Trophoblast cell (in vitro differentiated cells and primary cell): ENCODE data around the gene DPEP2NB. TPM values are rescaled to one million over a fixed set of nuclear protein-coding genes. Genes with fewer than 3 reads are reported as not detected.

Experiments
- DNase-seq, 2 donors: peaks; one replicate each; pipeline ENCODE4 v3.0.0-alpha.2; 2016
- H2AFZ ChIP-seq: 2 replicates; pipeline ENCODE4 v1.6.1; 2013; ENCODE audit warnings: low read length, moderate library complexity, mild to moderate bottlenecking; ENCODE audit not compliant: insufficient read depth, poor library complexity
- H2AK5ac ChIP-seq: 2 replicates; pipeline ENCODE4 v1.6.1; 2013; ENCODE audit warnings: mild to moderate bottlenecking, low read length
- H2BK120ac ChIP-seq: 2 replicates; pipeline ENCODE4 v1.6.1; 2013; ENCODE audit warnings: low read length, mild to moderate bottlenecking, moderate library complexity; ENCODE audit not compliant: insufficient read depth, poor library complexity
- H2BK12ac ChIP-seq: 2 replicates; pipeline ENCODE4 v1.6.1; 2013; ENCODE audit warnings: mild to moderate bottlenecking, low read length, moderate library complexity
- H2BK5ac ChIP-seq: 2 replicates; pipeline ENCODE4 v1.6.1; 2013; ENCODE audit warnings: low read length, low read depth, moderate library complexity, mild to moderate bottlenecking; ENCODE audit not compliant: poor library complexity
- H3K14ac ChIP-seq: 2 replicates; pipeline ENCODE4 v1.6.1; 2013; ENCODE audit warnings: mild to moderate bottlenecking, low read length
- H3K18ac ChIP-seq: 2 replicates; pipeline ENCODE4 v1.6.1; 2013; ENCODE audit warnings: mild to moderate bottlenecking, low read length
- H3K23ac ChIP-seq: 2 replicates; pipeline ENCODE4 v1.6.1; 2013; ENCODE audit warnings: low read length
- H3K27ac ChIP-seq: 2 replicates; pipeline ENCODE4 v1.5.1; 2013; ENCODE audit warnings: low read depth, mild to moderate bottlenecking, inconsistent platforms, low read length, moderate library complexity
- H3K27me3 ChIP-seq: 2 replicates; pipeline ENCODE4 v1.6.1; 2013; ENCODE audit warnings: inconsistent platforms, mild to moderate bottlenecking, low read length, moderate library complexity; ENCODE audit not compliant: insufficient read depth
- H3K36me3 ChIP-seq, 2 experiments: 1 replicate in 1 of 2; 2 replicates in 1 of 2; pipeline ENCODE4 v1.6.1; 2013; ENCODE audit warnings: low read length in 2 of 2, mild to moderate bottlenecking in 2 of 2, moderate library complexity in 1 of 2; ENCODE audit not compliant: insufficient read depth in 2 of 2, control insufficient read depth in 1 of 2
- H3K4ac ChIP-seq: 2 replicates; pipeline ENCODE4 v1.6.1; 2013; ENCODE audit warnings: low read depth, mild to moderate bottlenecking, low read length, moderate library complexity
- H3K4me1 ChIP-seq, 2 experiments: 1 replicate in 1 of 2; 2 replicates in 1 of 2; pipeline ENCODE4 v1.6.1; 2013; ENCODE audit warnings: low read length in 2 of 2, mild to moderate bottlenecking in 2 of 2, moderate library complexity in 1 of 2; ENCODE audit not compliant: insufficient read depth in 2 of 2, control insufficient read depth in 1 of 2
- H3K4me2 ChIP-seq: 2 replicates; pipeline ENCODE4 v1.6.1; 2013; ENCODE audit warnings: inconsistent platforms, mild to moderate bottlenecking, low read length, moderate library complexity
- H3K4me3 ChIP-seq: 2 replicates; pipeline ENCODE4 v1.5.1; 2013; ENCODE audit warnings: mild to moderate bottlenecking, low read depth, low read length, inconsistent platforms
- H3K79me1 ChIP-seq: one replicate; pipeline ENCODE4 v1.6.1; 2013; ENCODE audit warnings: low read length
- H3K79me2 ChIP-seq: 2 replicates; pipeline ENCODE4 v1.6.1; 2013; ENCODE audit warnings: low read length, mild to moderate bottlenecking; ENCODE audit not compliant: control insufficient read depth, insufficient read depth, poor library complexity
- H3K9ac ChIP-seq: 2 replicates; pipeline ENCODE4 v1.6.1; 2013; ENCODE audit warnings: mild to moderate bottlenecking, low read length
- H3K9me3 ChIP-seq: 2 replicates; pipeline ENCODE4 v1.6.1; 2013; ENCODE audit warnings: low read depth, mild to moderate bottlenecking, control low read depth, inconsistent platforms, low read length; ENCODE audit not compliant: insufficient read depth
- H4K12ac ChIP-seq: 2 replicates; pipeline ENCODE4 v1.6.1; 2013; ENCODE audit warnings: low read depth, mild to moderate bottlenecking, low read length, moderate library complexity
- H4K8ac ChIP-seq: 2 replicates; pipeline ENCODE4 v1.6.1; 2013; ENCODE audit warnings: low read depth, mild to moderate bottlenecking, low read length, moderate library complexity
- H4K91ac ChIP-seq: one replicate; pipeline ENCODE4 v1.6.1; 2013; ENCODE audit warnings: low read depth, mild to moderate bottlenecking, low read length, moderate library complexity
- WGBS: extraction: QIAGEN DNeasy Blood & Tissue Kit; methylation state at CpG from one replicate; pipeline ENCODE4 v1.1.7; 2013; ENCODE audit warnings: missing lambda C conversion rate; ENCODE audit not compliant: insufficient read length, insufficient coverage; ENCODE audit errors: extremely low coverage; 5-methylcytosine and 5-hydroxymethylcytosine counted together
- polyA plus RNA-seq: library from polyadenylated mRNA; stranded (reverse); fragments of 200-250 nt; gene quantifications from 2 replicates; pipeline ENCODE4 v1.2.3, GENCODE V29; 2013

Gene DPEP2NB
- polyA plus RNA-seq, result 0.40 and 0.72 TPM in 2 replicates

DNA sequence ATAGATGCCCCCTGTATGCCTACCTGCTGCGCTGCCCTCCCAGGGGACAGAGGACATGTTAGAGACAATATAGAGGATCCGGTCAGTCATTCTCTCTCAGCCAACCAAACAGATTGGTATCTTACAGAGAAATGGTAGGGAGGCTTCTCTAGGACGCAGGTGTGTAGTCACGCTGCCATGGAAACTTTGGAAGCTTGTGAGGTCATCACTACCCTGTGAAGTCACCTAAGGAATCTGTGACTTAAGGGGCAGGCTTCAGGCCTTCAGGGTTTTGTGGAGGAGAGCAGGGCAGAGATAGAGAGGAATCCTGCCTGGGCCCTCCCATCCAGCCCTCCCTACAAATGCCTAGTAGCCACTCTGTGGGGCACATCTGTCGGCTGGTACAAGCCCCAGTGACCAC is at the start of gene DPEP2NB:
DPEP2NB (minus strand) TSS at position 231 of the 400 bp plus-strand sequence; CDS start at position 90, 141 bp downstream.
- peak within 1 kb of the TSS; percentile 5 for H4K91ac ChIP-seq
- WGBS, result no CpG with 5 or more reads among the region's 5 CpGs

DNA sequence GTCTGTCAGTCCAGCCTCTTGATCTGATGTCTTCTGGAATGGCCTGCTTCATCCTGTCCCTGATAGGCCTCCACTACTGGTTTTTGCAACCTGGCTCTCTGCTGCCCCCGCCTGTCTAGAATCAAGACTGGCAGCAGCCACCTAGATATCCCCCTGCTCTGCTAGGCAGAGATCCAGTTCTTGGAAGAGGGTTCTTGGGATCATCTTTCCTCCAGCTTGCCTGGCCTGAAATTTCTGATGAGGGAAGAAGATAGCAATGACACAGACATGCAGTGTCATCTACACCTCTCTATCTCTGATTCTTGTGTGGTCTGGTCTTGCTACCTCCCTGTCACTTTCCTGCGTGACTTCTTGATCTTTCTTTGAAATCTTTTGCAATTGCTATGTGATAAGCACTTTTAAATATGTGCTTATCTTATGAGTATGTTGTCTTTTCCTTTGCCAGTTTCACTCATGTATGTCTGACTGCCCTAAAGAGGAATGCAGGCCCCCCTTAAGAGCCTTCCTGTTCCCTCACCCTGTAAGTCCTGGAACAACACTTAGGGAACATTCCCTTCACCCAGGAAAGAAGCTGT is 49.2 kb upstream of the DPEP2NB start:
- H2AK5ac ChIP-seq, result no peak overlapping the region
- no peak overlapping the region for H4K91ac ChIP-seq
- H3K18ac ChIP-seq, result no peak overlapping the region
- no peak overlapping the region for H3K9ac ChIP-seq
- no peaks in the 10 kb centered on the region for H3K79me2 ChIP-seq
- H4K12ac ChIP-seq, result no peak overlapping the region
- H3K27me3 ChIP-seq, result no peaks in the 10 kb centered on the region
- H3K4ac ChIP-seq, result no peak overlapping the region
- H3K27ac ChIP-seq, result no peak overlapping the region
- H2BK5ac ChIP-seq, result no peak overlapping the region
- no peaks in the 10 kb centered on the region for H3K9me3 ChIP-seq
- no peak overlapping the region for H3K14ac ChIP-seq
- no peak overlapping the region for H2BK120ac ChIP-seq
- peak; percentile 74 to 86 for DNase-seq
- no peak overlapping the region for H4K8ac ChIP-seq
- no peak overlapping the region for H3K4me3 ChIP-seq
- H3K4me1 ChIP-seq, result no peaks in the 10 kb centered on the region
- H3K36me3 ChIP-seq, result peaks cover 7 to 20% of the 10 kb centered on the region in 2 experiments
- no peaks in the 10 kb centered on the region for H3K79me1 ChIP-seq
- no CpG with 5 or more reads among the region's 2 CpGs for WGBS
- no peak overlapping the region for H2AFZ ChIP-seq
- H3K23ac ChIP-seq, result no peak overlapping the region
- no peak overlapping the region for H3K4me2 ChIP-seq
- no peak overlapping the region for H2BK12ac ChIP-seq

More for the DNA sequence above, at the start of gene DPEP2NB:
- Histone ChIP-seq H3K4me2 (no peak within 1 kb of the TSS), H2AK5ac (no peak within 1 kb of the TSS), H3K9ac (no peak within 1 kb of the TSS), H3K9me3 (no peaks in the 10 kb centered on the region), H3K79me2 (no peaks in the 10 kb centered on the region), H2AFZ (no peak within 1 kb of the TSS), H3K4me1 (peaks cover 0 to 1% of the 10 kb centered on the region in 2 experiments), H3K4me3 (no peak within 1 kb of the TSS), H3K36me3 (no peaks in the 10 kb centered on the region), H3K14ac (no peak within 1 kb of the TSS), H4K8ac (no peak within 1 kb of the TSS), H3K79me1 (no peaks in the 10 kb centered on the region), H3K27me3 (no peaks in the 10 kb centered on the region), H2BK5ac (no peak within 1 kb of the TSS), H3K23ac (no peak within 1 kb of the TSS), H2BK12ac (no peak within 1 kb of the TSS), H4K12ac (no peak within 1 kb of the TSS), H3K27ac (no peak within 1 kb of the TSS), H2BK120ac (no peak within 1 kb of the TSS), H3K4ac (no peak within 1 kb of the TSS), H3K18ac (no peak within 1 kb of the TSS)
- DNase-seq, result peak; percentile 57 to 92

DNA sequence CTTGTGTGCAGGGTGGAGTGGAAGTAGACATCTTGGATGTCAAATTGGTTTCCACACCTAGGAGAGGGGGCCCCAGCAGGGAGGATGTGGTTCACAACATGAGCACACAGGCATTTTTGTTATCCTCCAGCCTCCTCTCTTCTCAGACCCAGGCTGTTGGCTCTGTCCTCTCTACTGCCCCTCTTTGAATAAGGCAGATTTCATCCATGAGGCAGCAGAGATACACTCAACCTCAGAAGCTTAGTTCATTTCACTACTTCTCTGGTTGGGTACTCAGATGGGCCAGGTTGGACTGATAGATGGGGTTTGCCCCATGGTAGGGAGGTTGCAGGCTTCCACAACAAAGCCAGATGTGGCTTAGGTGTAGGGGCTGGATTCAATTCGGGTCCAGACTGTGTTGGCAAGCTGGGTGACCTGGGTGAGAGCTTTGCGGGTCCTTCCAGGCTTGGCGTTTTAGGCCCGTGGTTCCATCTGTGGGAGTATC is 47.2 kb upstream of the DPEP2NB start:
- peaks cover 5 to 16% of the 10 kb centered on the region in 2 experiments for H3K36me3 ChIP-seq
- H3K23ac ChIP-seq, result no peak overlapping the region
- H4K91ac ChIP-seq, result no peak overlapping the region
- H3K18ac ChIP-seq, result no peak overlapping the region
- no peak overlapping the region for H3K9ac ChIP-seq
- H2AFZ ChIP-seq, result no peak overlapping the region
- H3K14ac ChIP-seq, result no peak overlapping the region
- H3K9me3 ChIP-seq, result no peaks in the 10 kb centered on the region
- H3K4me1 ChIP-seq, result no peaks in the 10 kb centered on the region
- no peak overlapping the region for H3K4me3 ChIP-seq
- H3K79me1 ChIP-seq, result no peaks in the 10 kb centered on the region
- H2BK120ac ChIP-seq, result no peak overlapping the region
- H3K27ac ChIP-seq, result no peak overlapping the region
- H4K12ac ChIP-seq, result no peak overlapping the region
- H3K79me2 ChIP-seq, result no peaks in the 10 kb centered on the region
- H3K4ac ChIP-seq, result no peak overlapping the region
- H3K27me3 ChIP-seq, result no peaks in the 10 kb centered on the region
- no peak overlapping the region for H3K4me2 ChIP-seq
- no peak overlapping the region for H2BK5ac ChIP-seq
- no peak overlapping the region for H2BK12ac ChIP-seq
- no peak overlapping the region for H2AK5ac ChIP-seq
- DNase-seq, result no peak
- H4K8ac ChIP-seq, result no peak overlapping the region
- WGBS, result no CpG with 5 or more reads among the region's 4 CpGs

DNA sequence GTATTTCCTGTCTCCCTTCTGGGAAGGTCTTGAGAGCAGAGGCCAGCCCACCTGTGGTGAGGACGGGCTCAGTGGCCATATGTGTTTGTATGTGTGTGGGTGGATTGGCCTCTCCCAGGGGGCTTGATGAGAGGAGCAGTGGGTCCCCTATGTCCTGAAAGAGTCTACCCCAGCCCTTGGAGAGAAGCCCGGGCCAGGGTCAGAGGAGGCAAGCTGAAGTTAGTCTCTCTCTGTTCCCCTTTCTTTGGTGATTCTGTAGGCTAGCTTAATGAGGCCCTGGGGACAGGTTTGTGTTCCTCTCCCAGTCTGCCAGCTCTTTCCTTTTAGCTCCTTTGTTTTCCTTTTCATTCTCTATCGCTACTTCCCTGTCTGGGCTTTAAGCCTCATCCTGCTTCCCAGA is 45.7 kb upstream of the DPEP2NB start:
- H3K79me2 ChIP-seq, result no peaks in the 10 kb centered on the region
- no CpG with 5 or more reads among the region's 3 CpGs for WGBS
- no peak overlapping the region for H3K23ac ChIP-seq
- no peak overlapping the region for H2AFZ ChIP-seq
- H3K79me1 ChIP-seq, result no peaks in the 10 kb centered on the region
- H2AK5ac ChIP-seq, result no peak overlapping the region
- no peaks in the 10 kb centered on the region for H3K9me3 ChIP-seq
- H2BK120ac ChIP-seq, result no peak overlapping the region
- no peak overlapping the region for H3K18ac ChIP-seq
- no peak overlapping the region for H3K4me3 ChIP-seq
- H3K27me3 ChIP-seq, result no peaks in the 10 kb centered on the region
- H3K4ac ChIP-seq, result no peak overlapping the region
- H3K27ac ChIP-seq, result no peak overlapping the region
- H4K8ac ChIP-seq, result no peak overlapping the region
- H3K4me1 ChIP-seq, result no peaks in the 10 kb centered on the region
- peaks cover 6 to 13% of the 10 kb centered on the region in 2 experiments for H3K36me3 ChIP-seq
- no peak for DNase-seq
- H3K9ac ChIP-seq, result no peak overlapping the region
- no peak overlapping the region for H2BK5ac ChIP-seq
- no peak overlapping the region for H2BK12ac ChIP-seq
- H3K14ac ChIP-seq, result no peak overlapping the region
- no peak overlapping the region for H3K4me2 ChIP-seq
- no peak overlapping the region for H4K91ac ChIP-seq
- no peak overlapping the region for H4K12ac ChIP-seq
